ENCODE results near the gene CD96.

GRCh38 chr3:111506435-111506834 lies 35.6 kb upstream of the CD96 start:
- TF ChIP-seq CTCF (IDR thresholded peaks at IDR 0.05 in 8 of 11, conservative IDR thresholded peaks at IDR 0.05 in 3 of 11) (no peak), POLR2A (IDR thresholded peaks at IDR 0.05) (no peak)

Data from spleen (tissue), 7 donors.